ENCODE measurements around the gene CYTH2. TPM values are rescaled to one million over a fixed set of nuclear protein-coding genes. Genes with fewer than 3 reads are reported as not detected.
A peak's percentile ranks its signal among the peaks of the same experiment; 100 is the strongest.

The CYTH2 gene
- total and polyA plus RNA-seq, 12 donors: 26.3 to 93.5 (median 52.8) TPM

DNA sequence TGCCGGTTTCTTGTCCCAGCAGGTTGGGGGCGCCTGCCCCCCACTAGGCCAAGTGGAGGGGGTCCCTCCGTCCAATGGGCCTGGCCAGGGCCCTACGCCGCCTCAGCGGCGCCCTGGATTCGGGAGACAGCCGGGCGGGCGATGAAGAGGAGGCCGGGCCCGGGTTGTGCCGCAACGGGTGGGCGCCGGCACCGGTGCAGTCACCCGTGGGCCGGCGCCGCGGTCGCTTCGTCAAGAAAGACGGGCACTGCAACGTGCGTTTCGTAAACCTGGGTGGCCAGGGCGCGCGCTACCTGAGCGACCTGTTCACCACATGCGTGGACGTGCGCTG, 7.6 kb upstream of the CYTH2 start:
- H3K9me3 ChIP-seq (replicated peaks in 1 of 3): no peaks in the 10 kb centered on the region
- TF ChIP-seq POLR2A (IDR thresholded peaks at IDR 0.05): no peak
- TF ChIP-seq, protein P1, sequence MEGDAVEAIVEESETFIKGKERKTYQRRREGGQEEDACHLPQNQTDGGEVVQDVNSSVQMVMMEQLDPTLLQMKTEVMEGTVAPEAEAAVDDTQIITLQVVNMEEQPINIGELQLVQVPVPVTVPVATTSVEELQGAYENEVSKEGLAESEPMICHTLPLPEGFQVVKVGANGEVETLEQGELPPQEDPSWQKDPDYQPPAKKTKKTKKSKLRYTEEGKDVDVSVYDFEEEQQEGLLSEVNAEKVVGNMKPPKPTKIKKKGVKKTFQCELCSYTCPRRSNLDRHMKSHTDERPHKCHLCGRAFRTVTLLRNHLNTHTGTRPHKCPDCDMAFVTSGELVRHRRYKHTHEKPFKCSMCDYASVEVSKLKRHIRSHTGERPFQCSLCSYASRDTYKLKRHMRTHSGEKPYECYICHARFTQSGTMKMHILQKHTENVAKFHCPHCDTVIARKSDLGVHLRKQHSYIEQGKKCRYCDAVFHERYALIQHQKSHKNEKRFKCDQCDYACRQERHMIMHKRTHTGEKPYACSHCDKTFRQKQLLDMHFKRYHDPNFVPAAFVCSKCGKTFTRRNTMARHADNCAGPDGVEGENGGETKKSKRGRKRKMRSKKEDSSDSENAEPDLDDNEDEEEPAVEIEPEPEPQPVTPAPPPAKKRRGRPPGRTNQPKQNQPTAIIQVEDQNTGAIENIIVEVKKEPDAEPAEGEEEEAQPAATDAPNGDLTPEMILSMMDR (IDR thresholded peaks at IDR 0.05): no peak
- H3K27ac ChIP-seq: no peak overlapping the region
- no peaks in the 10 kb centered on the region for H3K27me3 ChIP-seq
- no peaks in the 10 kb centered on the region for H3K4me1 ChIP-seq (replicated peaks in 1 of 2)
- intact Hi-C loops (cut with DNase I): no loop called here
- no peak overlapping the region for H3K4me3 ChIP-seq
- no peak for DNase-seq
- 82 to 94% (median 90%) methylated on average over 5 to 36 of the region's 36 CpGs for WGBS, 4 donors
- peaks cover 0 to 6% of the 10 kb centered on the region in 2 donors for H3K36me3 ChIP-seq (replicated peaks in 1 of 2)

DNA sequence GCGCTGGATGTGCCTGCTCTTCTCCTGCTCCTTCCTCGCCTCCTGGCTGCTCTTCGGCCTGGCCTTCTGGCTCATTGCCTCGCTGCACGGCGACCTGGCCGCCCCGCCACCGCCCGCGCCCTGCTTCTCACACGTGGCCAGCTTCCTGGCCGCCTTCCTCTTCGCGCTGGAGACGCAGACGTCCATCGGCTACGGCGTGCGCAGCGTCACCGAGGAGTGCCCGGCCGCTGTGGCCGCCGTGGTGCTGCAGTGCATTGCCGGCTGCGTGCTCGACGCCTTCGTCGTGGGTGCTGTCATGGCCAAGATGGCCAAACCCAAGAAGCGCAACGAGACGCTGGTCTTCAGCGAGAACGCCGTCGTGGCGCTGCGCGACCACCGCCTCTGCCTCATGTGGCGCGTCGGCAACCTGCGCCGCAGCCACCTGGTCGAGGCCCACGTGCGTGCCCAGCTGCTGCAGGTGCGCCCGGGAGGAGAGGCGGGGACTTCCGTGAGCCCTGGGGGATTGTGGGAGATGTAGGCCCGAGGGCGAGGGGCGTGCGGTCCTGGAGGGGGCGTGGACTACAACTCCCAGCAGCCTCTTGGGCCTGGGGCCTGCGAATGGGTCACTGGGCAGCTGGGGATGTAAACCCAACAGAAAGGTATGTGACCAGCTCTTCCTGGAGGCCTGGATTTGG, 7.0 kb upstream of the CYTH2 start:
- H3K27ac ChIP-seq: no peak overlapping the region
- peak in 2 of 7 donors; percentile 15 to 16 for DNase-seq
- H3K9me3 ChIP-seq (replicated peaks in 1 of 3): no peaks in the 10 kb centered on the region
- H3K27me3 ChIP-seq: no peaks in the 10 kb centered on the region
- no peaks in the 10 kb centered on the region for H3K4me1 ChIP-seq (replicated peaks in 1 of 2)
- no peak overlapping the region for H3K4me3 ChIP-seq
- peaks cover 0 to 4% of the 10 kb centered on the region in 2 donors for H3K36me3 ChIP-seq (replicated peaks in 1 of 2)
- TF ChIP-seq, protein P1 (IDR thresholded peaks at IDR 0.05): no peak
- no peak for TF ChIP-seq POLR2A (IDR thresholded peaks at IDR 0.05)
- intact Hi-C loops (cut with DNase I): no loop called here
- whole genome bisulfite sequencing, 4 donors: 77 to 88% (median 84%) methylated on average over 48 to 62 of the region's 62 CpGs

DNA sequence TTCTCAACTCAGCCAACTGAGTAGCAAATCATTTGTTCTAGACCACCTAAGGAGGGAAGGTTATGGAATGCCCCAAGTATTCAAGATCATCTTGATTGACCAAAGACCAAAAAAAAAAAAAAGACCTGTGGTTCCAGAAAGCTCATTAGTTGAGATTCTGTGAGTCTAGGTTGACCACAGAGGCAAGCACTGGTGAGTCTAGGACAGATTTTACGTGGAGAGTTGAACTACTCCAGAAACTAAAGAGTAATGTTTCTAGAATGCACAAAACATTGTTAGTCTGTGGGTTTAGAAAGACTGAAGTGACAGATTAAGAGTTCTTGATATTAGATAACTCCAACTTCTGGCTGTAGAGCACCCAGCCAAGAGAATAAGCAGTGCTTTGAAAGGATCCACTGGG, 4.0 kb upstream of the CYTH2 start:
- Histone ChIP-seq H3K9me3 (replicated peaks in 1 of 3) (no peaks in the 10 kb centered on the region), H3K27me3 (no peaks in the 10 kb centered on the region), H3K4me3 (no peak overlapping the region), H3K36me3 (replicated peaks in 1 of 2) (peaks cover 0 to under 1% of the 10 kb centered on the region in 2 donors), H3K27ac (no peak overlapping the region), H3K4me1 (replicated peaks in 1 of 2) (peaks cover 4 to 10% of the 10 kb centered on the region in 2 donors)
- 86 to 96% (median 93%) methylated on average over 1 of the region's 1 CpG for WGBS, 4 donors
- TF ChIP-seq, protein P1 (IDR thresholded peaks at IDR 0.05): no peak
- no peak for TF ChIP-seq POLR2A (IDR thresholded peaks at IDR 0.05)
- intact Hi-C loops (cut with DNase I): no loop called here
- DNase-seq: no peak

DNA sequence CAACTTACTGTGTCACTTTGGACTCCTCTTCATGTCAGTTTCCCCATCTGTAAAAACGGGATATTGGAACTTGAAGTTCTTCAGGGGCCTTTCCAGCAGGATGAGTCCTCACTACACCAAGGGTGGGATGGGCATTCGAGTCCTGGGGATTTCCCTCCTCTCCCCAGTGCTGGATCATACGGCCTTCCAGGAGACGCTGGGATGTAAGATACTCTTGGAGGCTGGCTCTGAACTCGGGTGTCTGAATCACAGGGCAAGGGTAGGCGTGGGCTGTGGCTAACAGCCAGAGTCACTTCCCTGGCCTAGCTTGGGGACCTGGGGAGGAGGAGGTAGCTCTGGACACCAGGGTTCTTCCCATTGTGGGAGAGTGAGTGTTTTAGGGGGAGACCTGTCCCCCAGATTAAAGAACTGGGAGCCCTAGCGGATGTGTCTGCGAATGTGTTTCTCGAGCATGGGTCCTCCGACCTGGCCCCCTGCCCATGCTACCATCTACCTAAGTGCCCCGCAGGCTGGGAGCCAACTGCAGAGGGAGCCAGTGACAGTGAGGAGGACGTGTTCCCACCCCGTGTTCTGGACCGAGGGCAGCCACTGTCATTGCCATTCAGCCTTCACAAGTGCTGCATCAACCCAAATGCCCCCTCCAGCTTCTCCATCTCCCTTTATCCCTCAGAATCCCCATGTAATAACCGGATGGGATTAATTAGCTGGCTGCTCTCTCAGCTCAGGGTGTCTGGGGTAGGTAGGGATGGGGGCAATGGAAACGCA, 2.4 kb upstream of the CYTH2 start:
- no peaks in the 10 kb centered on the region for H3K27me3 ChIP-seq
- H3K9me3 ChIP-seq (replicated peaks in 1 of 3): no peaks in the 10 kb centered on the region
- peak in 5 of 7 donors; percentile 65 to 79 (median 70) for DNase-seq
- intact Hi-C loops (cut with DNase I): no loop called here
- WGBS, 4 donors: 56 to 61% (median 59%) methylated on average over 10 to 16 of the region's 16 CpGs
- H3K27ac ChIP-seq: peak overlapping the region in 1 of 5 donors; percentile 34
- H3K4me1 ChIP-seq (replicated peaks in 1 of 2): peaks cover 8 to 14% of the 10 kb centered on the region in 2 donors
- peaks cover 0 to 15% of the 10 kb centered on the region in 2 donors for H3K36me3 ChIP-seq (replicated peaks in 1 of 2)
- H3K4me3 ChIP-seq: no peak overlapping the region
- no peak for TF ChIP-seq POLR2A (IDR thresholded peaks at IDR 0.05)
- TF ChIP-seq, protein P1 (IDR thresholded peaks at IDR 0.05): no peak
